Breast epithelium (tissue), 4 donors: ENCODE data around the gene TMA16. TPM values are rescaled to one million over a fixed set of nuclear protein-coding genes. Genes with fewer than 3 reads are reported as not detected.

Source experiments
- DNase-seq, 2 donors: peaks; one replicate each; pipeline ENCODE4 v3.0.0-alpha.2; 2019; ENCODE audit warnings: low spot score in 2 of 2
- H3K27ac ChIP-seq, 2 donors: fragments of 200-600 bp; sonication (generic) in 1 of 2; one replicate each; pipeline ENCODE4 v1.5.1; 2016 to 2019; ENCODE audit warnings: mild to moderate bottlenecking in 1 of 2
- H3K27me3 ChIP-seq, 2 donors: fragments of 200-600 bp; sonication (generic) in 1 of 2; one replicate each; pipeline versions ENCODE4 v1.5.1 to v1.6.0; 2017 to 2019; ENCODE audit warnings: control low read depth in 1 of 2, mild to moderate bottlenecking in 1 of 2
- H3K36me3 ChIP-seq: fragments of 200-600 bp; one replicate; pipeline ENCODE4 v1.5.1; 2019
- H3K4me1 ChIP-seq, 2 donors: fragments of 200-600 bp; sonication (generic); one replicate each; pipeline ENCODE4 v1.5.1; 2016 to 2019; ENCODE audit warnings: control low read depth in 1 of 2
- H3K4me3 ChIP-seq, 3 donors: fragments of 200-600 bp; sonication (generic); 1 replicate in 2 of 3; 2 replicates in 1 of 3; pipeline ENCODE4 v1.5.1; 2016 to 2019; ENCODE audit warnings: mild to moderate bottlenecking in 3 of 3, moderate library complexity in 2 of 3
- H3K9me3 ChIP-seq, 2 donors: fragments of 200-600 bp; sonication (generic) in 1 of 2; one replicate each; pipeline ENCODE4 v1.5.1; 2016 to 2019; ENCODE audit warnings: control low read depth in 1 of 2
- CTCF ChIP-seq, 3 donors: fragments of 450-650 bp; IDR thresholded peaks; one replicate each; pipeline ENCODE4 v1.5.1; 2016 to 2017; ENCODE audit warnings: antibody characterized with exemption in 3 of 3, mild to moderate bottlenecking in 3 of 3, moderate library complexity in 3 of 3
- POLR2A ChIP-seq: fragments of 450-650 bp; IDR thresholded peaks from one replicate; pipeline ENCODE4 v1.6.1; 2016; ENCODE audit warnings: antibody characterized with exemption, mild to moderate bottlenecking, moderate library complexity
- POLR2AphosphoS5 ChIP-seq, 3 donors: sonication (generic); formaldehyde crosslinking; IDR thresholded peaks; one replicate each; pipeline ENCODE4 v1.6.1; 2017; ENCODE audit warnings: antibody characterized with exemption in 3 of 3
- intact Hi-C: fragments of 100-400 bp; cut with DNase I; formaldehyde crosslinking; loops from one replicate; pipeline ENCODE4 v1.15.1; 2023; ENCODE audit warnings: low total_unique reads
- total RNA-seq, 3 donors: library from RNA; depleted of rRNA; stranded (reverse); fragments of >200 nt; gene quantifications; one replicate each; pipeline ENCODE4 v1.1.0, GENCODE V29; 2016

The TMA16 gene
- total RNA-seq, 3 donors from 2014 or later, result 28.2 to 34.7 (median 30.1) TPM

DNA sequence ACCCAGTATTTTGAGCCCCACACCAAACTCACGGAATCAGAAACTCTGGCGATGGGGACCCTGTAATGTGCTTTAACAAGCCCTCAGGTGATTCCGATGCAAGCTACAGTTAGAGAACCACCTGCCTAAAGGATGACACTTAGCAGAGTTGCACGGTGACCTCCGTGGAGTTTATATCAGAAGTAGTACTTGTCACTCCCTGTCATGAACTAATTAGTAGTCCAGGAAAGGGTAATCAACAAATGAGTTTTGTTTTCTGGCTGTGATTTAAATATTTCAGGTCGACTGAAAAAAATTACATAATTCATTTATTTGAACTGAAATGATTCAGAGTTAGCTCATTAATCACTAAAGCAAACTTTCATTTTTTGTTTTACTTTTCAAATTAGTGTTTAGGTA lies 56.4 kb downstream of the TMA16 start:
- no peaks in the 10 kb centered on the region for H3K9me3 ChIP-seq
- no peaks in the 10 kb centered on the region for H3K4me1 ChIP-seq
- H3K4me3 ChIP-seq, result no peak overlapping the region
- TF ChIP-seq POLR2AphosphoS5 (IDR thresholded peaks at IDR 0.05), result no peak
- TF ChIP-seq POLR2A, result no peak
- TF ChIP-seq CTCF (IDR thresholded peaks at IDR 0.05), result no peak
- DNase-seq, result no peak
- intact Hi-C loops, result no loop called here
- H3K27me3 ChIP-seq, result no peaks in the 10 kb centered on the region
- H3K27ac ChIP-seq, result no peak overlapping the region
- no peaks in the 10 kb centered on the region for H3K36me3 ChIP-seq

DNA sequence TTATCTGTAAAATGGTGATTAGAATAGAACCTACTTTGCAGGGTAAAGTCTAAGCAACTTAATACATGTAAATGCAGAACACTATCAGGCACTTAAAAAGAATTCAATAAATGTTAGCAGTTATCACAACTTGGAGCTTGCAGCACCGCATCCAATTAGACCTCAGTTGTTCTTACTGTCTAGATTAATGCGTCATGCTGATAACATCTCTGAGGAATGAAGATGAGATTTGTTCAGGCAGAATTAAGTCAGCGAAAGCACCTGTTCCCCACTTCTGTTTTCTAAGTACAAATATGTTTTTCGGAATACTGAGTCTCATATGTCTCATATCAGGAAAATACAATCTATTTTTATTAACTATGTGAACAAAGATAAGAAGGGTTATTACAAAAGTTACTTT lies 58.7 kb downstream of the TMA16 start:
- Histone ChIP-seq H3K36me3 (no peaks in the 10 kb centered on the region), H3K4me3 (no peak overlapping the region), H3K9me3 (no peaks in the 10 kb centered on the region), H3K4me1 (no peaks in the 10 kb centered on the region), H3K27me3 (no peaks in the 10 kb centered on the region), H3K27ac (no peak overlapping the region)
- intact Hi-C loops, result no loop called here
- DNase-seq, result no peak
- TF ChIP-seq CTCF (IDR thresholded peaks at IDR 0.05), result no peak
- no peak for TF ChIP-seq POLR2A
- no peak for TF ChIP-seq POLR2AphosphoS5 (IDR thresholded peaks at IDR 0.05)

DNA sequence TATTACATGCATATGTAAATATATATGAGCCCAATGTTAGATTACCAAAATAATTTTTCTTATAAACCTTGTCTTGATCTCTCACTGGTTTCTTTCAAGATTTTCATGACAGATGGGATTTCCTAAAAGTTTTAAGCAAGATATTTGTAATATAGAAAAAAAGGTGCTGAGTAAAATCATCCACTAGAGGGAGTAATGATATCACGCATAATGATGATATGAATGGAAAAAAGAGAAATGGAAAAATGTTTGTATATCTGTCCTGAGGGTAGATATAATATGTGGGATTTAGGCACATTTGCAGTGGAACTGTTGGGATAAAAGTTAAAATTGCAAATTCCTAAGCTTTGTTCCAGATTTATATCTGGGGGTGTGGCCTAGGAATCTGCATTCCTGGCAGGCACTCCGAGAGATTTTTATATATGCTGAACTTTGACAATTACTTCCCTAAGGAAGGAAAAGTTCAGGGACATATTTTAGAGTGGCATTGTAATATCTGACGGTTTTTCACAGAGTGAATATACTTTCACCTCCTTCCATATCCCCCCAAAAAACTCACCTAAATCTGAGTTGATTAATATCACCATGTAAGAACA lies 60.5 kb downstream of the TMA16 start:
- DNase-seq, result no peak
- H3K27ac ChIP-seq, result no peak overlapping the region
- H3K9me3 ChIP-seq, result no peaks in the 10 kb centered on the region
- no peaks in the 10 kb centered on the region for H3K36me3 ChIP-seq
- no peaks in the 10 kb centered on the region for H3K27me3 ChIP-seq
- no peak overlapping the region for H3K4me3 ChIP-seq
- intact Hi-C loops, result no loop called here
- H3K4me1 ChIP-seq, result no peaks in the 10 kb centered on the region
- TF ChIP-seq CTCF (IDR thresholded peaks at IDR 0.05), result peak; percentile 11 to 46 (median 37)
- no peak for TF ChIP-seq POLR2AphosphoS5 (IDR thresholded peaks at IDR 0.05)

DNA sequence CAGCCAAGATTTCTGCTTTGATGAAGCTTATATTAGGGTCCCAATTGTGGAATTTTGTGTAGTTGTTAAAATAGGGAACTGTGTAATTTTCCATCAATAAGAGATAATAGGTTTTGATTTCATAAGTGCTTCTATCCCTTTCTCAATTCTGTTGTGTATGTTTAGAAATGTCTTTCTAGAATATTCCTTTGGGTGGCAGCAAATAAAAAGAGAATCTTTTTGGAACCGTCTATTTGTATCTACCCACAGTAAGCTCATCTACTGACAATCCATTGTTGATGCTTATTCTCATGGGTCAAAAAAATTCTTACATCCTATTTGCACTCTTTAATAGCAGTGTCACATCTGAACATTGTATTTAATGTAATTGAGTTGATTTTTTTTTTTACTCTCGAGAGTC lies 61.7 kb downstream of the TMA16 start:
- H3K27ac ChIP-seq, result no peak overlapping the region
- intact Hi-C loops, result no loop called here
- H3K9me3 ChIP-seq, result no peaks in the 10 kb centered on the region
- no peaks in the 10 kb centered on the region for H3K27me3 ChIP-seq
- H3K4me1 ChIP-seq, result no peaks in the 10 kb centered on the region
- DNase-seq, result no peak
- H3K4me3 ChIP-seq, result no peak overlapping the region
- H3K36me3 ChIP-seq, result no peaks in the 10 kb centered on the region
- TF ChIP-seq CTCF (IDR thresholded peaks at IDR 0.05) (no peak), POLR2AphosphoS5 (IDR thresholded peaks at IDR 0.05) (no peak), POLR2A (no peak)

DNA sequence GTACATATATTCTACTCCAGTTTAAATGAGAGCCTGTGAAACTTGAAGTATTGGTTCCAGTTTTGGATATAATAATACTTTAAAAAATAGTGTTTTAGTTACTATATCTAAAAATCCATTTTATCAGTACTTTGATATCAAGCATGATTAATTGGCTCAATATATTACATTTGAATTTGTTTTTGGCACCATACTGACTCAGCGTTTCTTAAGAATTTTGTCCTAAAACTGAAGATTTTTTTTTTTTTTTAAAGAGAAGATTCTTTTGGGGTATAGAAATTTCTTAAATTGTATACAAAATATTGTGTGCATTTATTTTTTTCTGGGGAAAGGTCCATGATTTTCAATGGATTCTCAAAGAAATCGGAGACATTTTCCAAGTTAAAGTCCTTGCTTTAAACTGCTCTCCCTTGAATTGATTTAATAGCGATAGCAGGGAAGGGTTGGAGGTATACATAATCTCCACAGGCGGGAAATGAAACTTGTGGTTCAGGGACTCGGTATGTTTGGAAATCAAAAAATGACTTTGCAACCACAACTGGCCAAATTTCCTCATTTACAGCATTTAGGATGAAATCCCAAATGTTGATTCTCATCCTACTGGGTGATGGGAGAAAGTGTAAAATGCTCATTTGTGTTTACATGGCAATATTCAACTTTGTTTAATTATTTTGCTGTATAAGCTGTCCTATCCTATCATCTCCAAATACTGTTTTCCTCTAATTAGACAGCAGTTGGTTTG lies 62.3 kb downstream of the TMA16 start:
- H3K9me3 ChIP-seq, result no peaks in the 10 kb centered on the region
- no peak overlapping the region for H3K4me3 ChIP-seq
- H3K27me3 ChIP-seq, result no peaks in the 10 kb centered on the region
- no peak overlapping the region for H3K27ac ChIP-seq
- intact Hi-C loops, result no loop called here
- TF ChIP-seq CTCF (IDR thresholded peaks at IDR 0.05) (no peak), POLR2A (no peak), POLR2AphosphoS5 (IDR thresholded peaks at IDR 0.05) (no peak)
- H3K4me1 ChIP-seq, result no peaks in the 10 kb centered on the region
- no peaks in the 10 kb centered on the region for H3K36me3 ChIP-seq
- DNase-seq, result no peak
